ENCODE measurements around the gene CHRNE. TPM values are rescaled to one million over a fixed set of nuclear protein-coding genes. Genes with fewer than 3 reads are reported as not detected.

The CHRNE gene
- total and polyA plus RNA-seq, 2 experiments from 2014 or later = 0.24 to 1.2 TPM

- Histone ChIP-seq H3K4me3 (no peak overlapping the region), H3K79me2 (replicated peaks; ENCODE audit: insufficient read depth) (peaks cover 28% of the 10 kb centered on the region), H3K4me1 (ENCODE audit: insufficient read depth) (peaks cover 43% of the 10 kb centered on the region), H3K36me3 (ENCODE audit: insufficient read depth) (no peaks in the 10 kb centered on the region), H3K9me2 (ENCODE audit: insufficient read depth) (no peaks in the 10 kb centered on the region), H3K27me3 (ENCODE audit: insufficient read depth) (no peaks in the 10 kb centered on the region), H4K20me1 (replicated peaks; ENCODE audit: insufficient read depth) (peaks cover 5% of the 10 kb centered on the region; the same call in 1 of the 2 replicates), H2AFZ (no peak overlapping the region), H3K27ac (ENCODE audit: low read depth) (no peak overlapping the region), H3K4me2 (0 out of 2 replicates have a peak overlapping the region, but pooled peaks have one; percentile 75), H3F3A (replicated peaks; ENCODE audit: low read depth) (peaks cover 13% of the 10 kb centered on the region; the same call in 1 of the 2 replicates)
- DNase-seq (ENCODE audit: low spot score) (no peak), ATAC-seq (no peak)
- no peaks in the 10 kb centered on the region for H3K9me3 Mint-ChIP-seq
- H3K4me3 Mint-ChIP-seq = no peak overlapping the region
- no peak overlapping the region for H3K27ac Mint-ChIP-seq
- peaks cover 50% of the 10 kb centered on the region for H3K4me1 Mint-ChIP-seq
- TF ChIP-seq NANOG (IDR thresholded peaks at IDR 0.05; ENCODE audit: borderline replicate concordance) = no peak
- no peak for TF ChIP-seq JUNB (IDR thresholded peaks at IDR 0.05; ENCODE audit: unreplicated experiment)
- peaks cover 9% of the 10 kb centered on the region; the same call in 1 of the 3 replicates for H3K36me3 Mint-ChIP-seq (ENCODE audit: low read depth)
- H3K27me3 Mint-ChIP-seq (ENCODE audit: insufficient read depth, low read depth, poor library complexity) = peaks cover 9% of the 10 kb centered on the region
Measured at GRCh38 chr17:4861052-4861451, 41.8 kb downstream of the CHRNE start.

GRCh38 chr17:4860651-4861050 is 42.2 kb downstream of the CHRNE start:
- no peak for DNase-seq (ENCODE audit: low spot score)
- H3K4me1 Mint-ChIP-seq = peaks cover 51% of the 10 kb centered on the region
- Histone ChIP-seq H3K79me2 (replicated peaks; ENCODE audit: insufficient read depth) (peaks cover 28% of the 10 kb centered on the region), H3F3A (replicated peaks; ENCODE audit: low read depth) (peaks cover 13% of the 10 kb centered on the region; the same call in 1 of the 2 replicates), H3K27me3 (ENCODE audit: insufficient read depth) (no peaks in the 10 kb centered on the region), H3K27ac (ENCODE audit: low read depth) (peak overlapping the region; percentile 66; the same call in 1 of the 2 replicates), H3K4me3 (peak overlapping the region; percentile 43), H3K4me1 (ENCODE audit: insufficient read depth) (peaks cover 43% of the 10 kb centered on the region), H3K9me2 (ENCODE audit: insufficient read depth) (no peaks in the 10 kb centered on the region), H3K4me2 (peak overlapping the region; percentile 75), H2AFZ (no peak overlapping the region), H4K20me1 (replicated peaks; ENCODE audit: insufficient read depth) (peaks cover 5% of the 10 kb centered on the region; the same call in 1 of the 2 replicates), H3K36me3 (ENCODE audit: insufficient read depth) (no peaks in the 10 kb centered on the region)
- H3K9me3 Mint-ChIP-seq = no peaks in the 10 kb centered on the region
- H3K27me3 Mint-ChIP-seq (ENCODE audit: insufficient read depth, low read depth, poor library complexity) = peaks cover 9% of the 10 kb centered on the region
- peak; percentile 20 for ATAC-seq
- H3K27ac Mint-ChIP-seq = peak overlapping the region; percentile 52
- TF ChIP-seq JUNB (IDR thresholded peaks at IDR 0.05; ENCODE audit: unreplicated experiment) = no peak
- TF ChIP-seq POLR2AphosphoS5 (IDR thresholded peaks at IDR 0.05; ENCODE audit: low read depth) = no peak
- TF ChIP-seq, protein P1, sequence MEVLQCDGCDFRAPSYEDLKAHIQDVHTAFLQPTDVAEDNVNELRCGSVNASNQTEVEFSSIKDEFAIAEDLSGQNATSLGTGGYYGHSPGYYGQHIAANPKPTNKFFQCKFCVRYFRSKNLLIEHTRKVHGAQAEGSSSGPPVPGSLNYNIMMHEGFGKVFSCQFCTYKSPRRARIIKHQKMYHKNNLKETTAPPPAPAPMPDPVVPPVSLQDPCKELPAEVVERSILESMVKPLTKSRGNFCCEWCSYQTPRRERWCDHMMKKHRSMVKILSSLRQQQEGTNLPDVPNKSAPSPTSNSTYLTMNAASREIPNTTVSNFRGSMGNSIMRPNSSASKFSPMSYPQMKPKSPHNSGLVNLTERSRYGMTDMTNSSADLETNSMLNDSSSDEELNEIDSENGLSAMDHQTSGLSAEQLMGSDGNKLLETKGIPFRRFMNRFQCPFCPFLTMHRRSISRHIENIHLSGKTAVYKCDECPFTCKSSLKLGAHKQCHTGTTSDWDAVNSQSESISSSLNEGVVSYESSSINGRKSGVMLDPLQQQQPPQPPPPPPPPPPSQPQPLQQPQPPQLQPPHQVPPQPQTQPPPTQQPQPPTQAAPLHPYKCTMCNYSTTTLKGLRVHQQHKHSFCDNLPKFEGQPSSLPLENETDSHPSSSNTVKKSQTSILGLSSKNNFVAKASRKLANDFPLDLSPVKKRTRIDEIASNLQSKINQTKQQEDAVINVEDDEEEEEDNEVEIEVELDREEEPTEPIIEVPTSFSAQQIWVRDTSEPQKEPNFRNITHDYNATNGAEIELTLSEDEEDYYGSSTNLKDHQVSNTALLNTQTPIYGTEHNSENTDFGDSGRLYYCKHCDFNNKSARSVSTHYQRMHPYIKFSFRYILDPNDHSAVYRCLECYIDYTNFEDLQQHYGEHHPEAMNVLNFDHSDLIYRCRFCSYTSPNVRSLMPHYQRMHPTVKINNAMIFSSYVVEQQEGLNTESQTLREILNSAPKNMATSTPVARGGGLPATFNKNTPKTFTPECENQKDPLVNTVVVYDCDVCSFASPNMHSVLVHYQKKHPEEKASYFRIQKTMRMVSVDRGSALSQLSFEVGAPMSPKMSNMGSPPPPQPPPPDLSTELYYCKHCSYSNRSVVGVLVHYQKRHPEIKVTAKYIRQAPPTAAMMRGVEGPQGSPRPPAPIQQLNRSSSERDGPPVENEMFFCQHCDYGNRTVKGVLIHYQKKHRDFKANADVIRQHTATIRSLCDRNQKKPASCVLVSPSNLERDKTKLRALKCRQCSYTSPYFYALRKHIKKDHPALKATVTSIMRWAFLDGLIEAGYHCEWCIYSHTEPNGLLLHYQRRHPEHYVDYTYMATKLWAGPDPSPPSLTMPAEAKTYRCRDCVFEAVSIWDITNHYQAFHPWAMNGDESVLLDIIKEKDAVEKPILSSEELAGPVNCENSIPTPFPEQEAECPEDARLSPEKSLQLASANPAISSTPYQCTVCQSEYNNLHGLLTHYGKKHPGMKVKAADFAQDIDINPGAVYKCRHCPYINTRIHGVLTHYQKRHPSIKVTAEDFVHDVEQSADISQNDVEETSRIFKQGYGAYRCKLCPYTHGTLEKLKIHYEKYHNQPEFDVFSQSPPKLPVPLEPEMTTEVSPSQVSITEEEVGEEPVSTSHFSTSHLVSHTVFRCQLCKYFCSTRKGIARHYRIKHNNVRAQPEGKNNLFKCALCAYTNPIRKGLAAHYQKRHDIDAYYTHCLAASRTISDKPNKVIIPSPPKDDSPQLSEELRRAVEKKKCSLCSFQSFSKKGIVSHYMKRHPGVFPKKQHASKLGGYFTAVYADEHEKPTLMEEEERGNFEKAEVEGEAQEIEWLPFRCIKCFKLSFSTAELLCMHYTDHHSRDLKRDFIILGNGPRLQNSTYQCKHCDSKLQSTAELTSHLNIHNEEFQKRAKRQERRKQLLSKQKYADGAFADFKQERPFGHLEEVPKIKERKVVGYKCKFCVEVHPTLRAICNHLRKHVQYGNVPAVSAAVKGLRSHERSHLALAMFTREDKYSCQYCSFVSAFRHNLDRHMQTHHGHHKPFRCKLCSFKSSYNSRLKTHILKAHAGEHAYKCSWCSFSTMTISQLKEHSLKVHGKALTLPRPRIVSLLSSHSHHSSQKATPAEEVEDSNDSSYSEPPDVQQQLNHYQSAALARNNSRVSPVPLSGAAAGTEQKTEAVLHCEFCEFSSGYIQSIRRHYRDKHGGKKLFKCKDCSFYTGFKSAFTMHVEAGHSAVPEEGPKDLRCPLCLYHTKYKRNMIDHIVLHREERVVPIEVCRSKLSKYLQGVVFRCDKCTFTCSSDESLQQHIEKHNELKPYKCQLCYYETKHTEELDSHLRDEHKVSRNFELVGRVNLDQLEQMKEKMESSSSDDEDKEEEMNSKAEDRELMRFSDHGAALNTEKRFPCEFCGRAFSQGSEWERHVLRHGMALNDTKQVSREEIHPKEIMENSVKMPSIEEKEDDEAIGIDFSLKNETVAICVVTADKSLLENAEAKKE (CRISPR knock-in tag; IDR thresholded peaks at IDR 0.05) = no peak
- no peak for TF ChIP-seq ZNF114 (CRISPR knock-in tag; IDR thresholded peaks at IDR 0.05)
- H3K4me3 Mint-ChIP-seq = peak overlapping the region; percentile 48; the same call in 2 of the 3 replicates
- peaks cover 9% of the 10 kb centered on the region; the same call in 1 of the 3 replicates for H3K36me3 Mint-ChIP-seq (ENCODE audit: low read depth)
